ENCODE data around the gene RYR1.

DNA sequence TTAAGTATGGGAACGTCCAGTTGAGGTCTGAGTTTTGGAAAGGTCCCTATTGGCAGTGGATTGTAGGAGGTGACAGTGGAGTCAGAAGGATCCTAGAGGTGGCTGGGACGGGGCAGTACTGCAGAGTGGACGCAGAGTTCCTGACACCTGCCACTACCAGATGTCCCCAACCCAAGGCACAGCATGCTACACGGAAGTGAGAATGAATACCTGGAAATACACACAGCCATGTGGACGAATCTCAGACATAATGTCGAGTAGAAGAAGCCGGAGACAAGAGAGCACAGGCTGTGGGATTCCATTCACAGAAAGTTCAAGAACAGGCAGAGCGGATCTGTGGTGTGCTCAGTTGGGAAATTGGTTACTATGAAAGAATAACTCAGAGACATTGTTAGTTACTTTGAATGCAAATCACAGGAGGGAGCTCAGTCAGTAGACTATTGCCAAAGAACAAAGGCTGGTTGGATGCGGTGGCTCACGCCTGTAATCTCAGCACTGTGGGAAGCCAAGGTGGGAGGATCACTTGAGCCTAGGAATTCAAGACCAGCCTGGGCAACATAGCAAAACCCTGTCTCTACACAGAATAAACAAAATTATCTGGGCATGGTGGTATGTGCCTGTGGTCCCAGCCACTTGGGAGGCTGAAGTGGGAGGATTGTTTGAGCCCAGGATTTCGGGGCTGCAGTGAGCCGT, 37.4 kb downstream of the RYR1 start:
- TF ChIP-seq POLR2A (IDR thresholded peaks at IDR 0.05; ENCODE audit: extremely low read depth, insufficient read length), result no peak
- TF ChIP-seq CTCF (IDR thresholded peaks at IDR 0.05; ENCODE audit: low read depth, low read length), result no peak
